ENCODE measurements around the gene PPIL1.

The PPIL1 gene

DNA sequence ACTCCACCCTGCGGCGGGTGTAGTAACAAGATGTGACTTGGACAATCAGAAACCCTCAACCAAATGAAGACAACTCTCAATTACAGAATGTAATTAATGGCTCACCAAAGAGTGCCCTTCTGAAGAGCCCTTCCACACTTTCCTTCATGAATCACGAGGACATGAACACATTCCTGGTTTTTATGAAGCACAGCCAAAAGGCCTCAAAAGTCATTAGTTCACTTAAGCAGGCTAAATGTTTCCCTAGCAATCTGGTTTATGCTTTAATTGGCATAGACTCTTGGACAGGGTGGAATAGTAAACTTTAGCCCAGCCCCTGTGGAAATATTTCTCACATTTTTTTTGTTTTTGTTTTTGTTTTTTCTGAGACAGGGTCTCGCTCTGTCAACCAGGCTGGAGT is 55.8 kb downstream of the PPIL1 start:
- TF ChIP-seq SIN3A (IDR thresholded peaks at IDR 0.05; ENCODE audit: borderline replicate concordance, insufficient read depth, low read length) (no peak), POLR2AphosphoS5 (IDR thresholded peaks at IDR 0.05; ENCODE audit: low read depth, low read length) (no peak), FOXP2 (optimal IDR thresholded peaks at IDR 0.05; ENCODE audit: borderline replicate concordance, extremely low read depth, extremely low read length, insufficient read depth) (no peak), TAF1 (IDR thresholded peaks at IDR 0.05; ENCODE audit: borderline replicate concordance, insufficient read depth, low read length) (no peak)
- TF ChIP-seq, protein P1, sequence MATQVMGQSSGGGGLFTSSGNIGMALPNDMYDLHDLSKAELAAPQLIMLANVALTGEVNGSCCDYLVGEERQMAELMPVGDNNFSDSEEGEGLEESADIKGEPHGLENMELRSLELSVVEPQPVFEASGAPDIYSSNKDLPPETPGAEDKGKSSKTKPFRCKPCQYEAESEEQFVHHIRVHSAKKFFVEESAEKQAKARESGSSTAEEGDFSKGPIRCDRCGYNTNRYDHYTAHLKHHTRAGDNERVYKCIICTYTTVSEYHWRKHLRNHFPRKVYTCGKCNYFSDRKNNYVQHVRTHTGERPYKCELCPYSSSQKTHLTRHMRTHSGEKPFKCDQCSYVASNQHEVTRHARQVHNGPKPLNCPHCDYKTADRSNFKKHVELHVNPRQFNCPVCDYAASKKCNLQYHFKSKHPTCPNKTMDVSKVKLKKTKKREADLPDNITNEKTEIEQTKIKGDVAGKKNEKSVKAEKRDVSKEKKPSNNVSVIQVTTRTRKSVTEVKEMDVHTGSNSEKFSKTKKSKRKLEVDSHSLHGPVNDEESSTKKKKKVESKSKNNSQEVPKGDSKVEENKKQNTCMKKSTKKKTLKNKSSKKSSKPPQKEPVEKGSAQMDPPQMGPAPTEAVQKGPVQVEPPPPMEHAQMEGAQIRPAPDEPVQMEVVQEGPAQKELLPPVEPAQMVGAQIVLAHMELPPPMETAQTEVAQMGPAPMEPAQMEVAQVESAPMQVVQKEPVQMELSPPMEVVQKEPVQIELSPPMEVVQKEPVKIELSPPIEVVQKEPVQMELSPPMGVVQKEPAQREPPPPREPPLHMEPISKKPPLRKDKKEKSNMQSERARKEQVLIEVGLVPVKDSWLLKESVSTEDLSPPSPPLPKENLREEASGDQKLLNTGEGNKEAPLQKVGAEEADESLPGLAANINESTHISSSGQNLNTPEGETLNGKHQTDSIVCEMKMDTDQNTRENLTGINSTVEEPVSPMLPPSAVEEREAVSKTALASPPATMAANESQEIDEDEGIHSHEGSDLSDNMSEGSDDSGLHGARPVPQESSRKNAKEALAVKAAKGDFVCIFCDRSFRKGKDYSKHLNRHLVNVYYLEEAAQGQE (IDR thresholded peaks at IDR 0.05; ENCODE audit: insufficient read depth in 1 of 2, low read depth in 2 of 2, low read length in 2 of 2) = no peak

DNA sequence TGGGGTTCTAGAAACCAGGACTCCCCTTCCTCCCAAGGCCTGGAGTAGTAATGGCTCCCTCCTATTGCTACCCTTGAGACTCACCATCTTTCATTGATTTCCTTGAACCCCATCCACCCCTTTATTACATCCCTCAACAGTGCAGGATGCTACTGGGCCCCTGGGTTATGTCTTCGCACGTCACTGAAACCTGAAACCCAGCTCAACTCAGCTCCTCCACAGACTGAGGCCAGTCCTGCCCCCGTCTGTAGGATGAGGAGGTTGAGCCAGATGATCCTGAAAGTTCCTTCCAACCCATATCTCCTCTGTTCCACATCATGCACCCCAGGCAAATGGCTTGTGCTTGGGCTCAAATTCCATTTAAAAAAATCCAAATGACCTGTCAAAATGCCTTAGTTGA is 56.8 kb downstream of the PPIL1 start:
- TF ChIP-seq FOXP2 (optimal IDR thresholded peaks at IDR 0.05; ENCODE audit: borderline replicate concordance, extremely low read depth, extremely low read length, insufficient read depth) (no peak), POLR2AphosphoS5 (IDR thresholded peaks at IDR 0.05; ENCODE audit: low read depth, low read length) (no peak), TAF1 (IDR thresholded peaks at IDR 0.05; ENCODE audit: borderline replicate concordance, insufficient read depth, low read length) (no peak), SIN3A (IDR thresholded peaks at IDR 0.05; ENCODE audit: borderline replicate concordance, insufficient read depth, low read length) (no peak)
- TF ChIP-seq, protein P1 (IDR thresholded peaks at IDR 0.05; ENCODE audit: insufficient read depth in 1 of 2, low read depth in 2 of 2, low read length in 2 of 2) = no peak

DNA sequence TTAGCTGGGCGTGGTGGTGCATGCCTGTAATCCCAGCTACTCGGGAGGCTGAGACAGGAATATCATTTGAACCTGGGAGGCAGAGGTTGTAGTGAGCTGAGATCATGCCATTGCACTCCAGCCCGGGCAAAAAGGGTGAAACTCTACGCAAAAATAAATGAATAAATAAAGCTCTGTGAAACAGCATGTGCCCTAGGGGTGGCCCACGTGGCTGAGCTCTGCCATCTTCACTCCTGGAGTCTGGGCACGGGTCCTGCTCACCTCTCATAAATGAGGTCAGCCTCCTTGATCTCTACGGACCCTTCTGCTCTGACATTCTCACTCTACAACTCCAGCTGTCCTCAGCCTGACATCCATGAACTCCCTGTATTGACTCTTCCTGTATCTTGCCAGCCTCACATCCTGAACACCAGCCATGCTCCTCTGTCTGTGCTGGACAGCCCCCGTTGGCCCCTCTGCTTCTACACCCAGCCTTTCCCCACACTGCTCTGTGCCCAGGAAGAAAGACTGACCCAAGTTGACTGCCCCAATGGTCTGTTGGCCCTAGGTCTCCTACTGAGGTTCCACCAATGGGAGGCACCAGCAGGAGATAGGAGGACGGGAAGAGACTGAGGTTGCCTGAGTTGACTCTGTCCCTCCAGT is 57.3 kb downstream of the PPIL1 start:
- TF ChIP-seq POLR2AphosphoS5 (IDR thresholded peaks at IDR 0.05; ENCODE audit: low read depth, low read length) = no peak
- TF ChIP-seq, protein P1 (IDR thresholded peaks at IDR 0.05; ENCODE audit: insufficient read depth in 1 of 2, low read depth in 2 of 2, low read length in 2 of 2) = peak in 1 of 2 experiments; percentile 72; a peak in 2 of 4 replicates
- TF ChIP-seq SIN3A (IDR thresholded peaks at IDR 0.05; ENCODE audit: borderline replicate concordance, insufficient read depth, low read length) = no peak
- TF ChIP-seq FOXP2 (optimal IDR thresholded peaks at IDR 0.05; ENCODE audit: borderline replicate concordance, extremely low read depth, extremely low read length, insufficient read depth) = no peak
- TF ChIP-seq TAF1 (IDR thresholded peaks at IDR 0.05; ENCODE audit: borderline replicate concordance, insufficient read depth, low read length) = no peak

DNA sequence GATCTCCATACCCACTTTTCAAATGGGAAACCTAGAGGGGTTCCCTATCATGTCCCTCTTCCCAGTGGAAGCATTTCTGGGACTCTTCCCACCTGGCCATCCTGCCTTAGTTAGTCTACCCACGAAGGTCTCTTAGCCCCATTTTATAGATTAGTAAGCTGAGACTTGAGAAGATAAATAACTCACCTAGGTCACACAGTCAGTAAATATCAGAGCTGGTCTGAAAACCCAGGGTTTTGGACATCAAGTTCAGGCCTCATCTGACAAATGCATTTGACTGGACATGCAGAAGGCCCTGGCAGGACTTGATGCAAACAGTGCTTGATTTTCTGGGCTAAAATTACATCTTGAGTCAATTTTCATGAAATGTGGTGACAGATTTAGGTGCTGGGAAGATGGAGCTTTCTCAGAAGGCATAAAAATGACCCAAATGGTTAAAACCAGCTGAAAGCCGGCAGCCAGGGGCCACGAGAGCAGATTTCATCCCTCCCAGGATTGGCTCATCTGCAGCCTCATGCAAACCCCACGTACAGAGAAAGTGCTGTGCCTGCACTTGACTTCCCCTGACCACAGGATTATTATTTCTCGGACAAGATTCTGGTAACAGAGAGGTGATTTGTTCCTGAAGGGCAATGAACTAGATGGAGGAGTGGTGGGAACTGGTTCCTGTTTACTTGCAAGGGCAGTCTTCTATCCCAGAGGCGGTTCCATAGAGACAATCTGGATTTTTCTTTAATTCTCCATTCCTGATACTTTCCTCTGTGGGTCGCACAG is 58.5 kb downstream of the PPIL1 start:
- TF ChIP-seq, protein P1 (IDR thresholded peaks at IDR 0.05; ENCODE audit: insufficient read depth in 1 of 2, low read depth in 2 of 2, low read length in 2 of 2) = no peak
- TF ChIP-seq TAF1 (IDR thresholded peaks at IDR 0.05; ENCODE audit: borderline replicate concordance, insufficient read depth, low read length) (no peak), POLR2AphosphoS5 (IDR thresholded peaks at IDR 0.05; ENCODE audit: low read depth, low read length) (no peak), SIN3A (IDR thresholded peaks at IDR 0.05; ENCODE audit: borderline replicate concordance, insufficient read depth, low read length) (no peak)

Measured in PFSK-1 (cell line).